Measurements from ENCODE around the gene C1QL4.
A peak's percentile ranks its signal among the peaks of the same experiment; 100 is the strongest.
"Not testable (repeated sequence)": the region's sequence is repeated elsewhere in the genome, so short reads cannot be mapped to it uniquely, and the experiment has no call there.

Gene C1QL4

GRCh38 chr12:49332891-49333371 lies 4.1 kb downstream of the C1QL4 start:
- DNase-seq: no peak

GRCh38 chr12:49332441-49332861 lies 4.5 kb downstream of the C1QL4 start:
- no peak for DNase-seq

- no peak for DNase-seq
Measured at GRCh38 chr12:49331380-49332222, 5.4 kb downstream of the C1QL4 start.

GRCh38 chr12:49330631-49331379 lies 6.2 kb downstream of the C1QL4 start:
- DNase-seq: no peak

GRCh38 chr12:49330032-49330619 lies 6.9 kb downstream of the C1QL4 start:
- no peak for DNase-seq

- DNase-seq: no peak
Measured at GRCh38 chr12:49328816-49329215, 8.2 kb downstream of the C1QL4 start.

- DNase-seq: no peak
Measured at GRCh38 chr12:49327887-49328286, 9.1 kb downstream of the C1QL4 start.

- DNase-seq: no peak
Measured at GRCh38 chr12:49327368-49327767, 9.6 kb downstream of the C1QL4 start.

GRCh38 chr12:49325606-49326005 lies 11.4 kb downstream of the C1QL4 start:
- DNase-seq: no peak

GRCh38 chr12:49323524-49324097 lies 13.4 kb downstream of the C1QL4 start:
- no peak for DNase-seq

- DNase-seq: peak; percentile 97
Measured at GRCh38 chr12:49322708-49323523, 14.1 kb downstream of the C1QL4 start, which contains the start of gene TROAP. Gene TROAP (plus strand): TSS chr12:49323255. CDS start chr12:49323609, 354 bp downstream.

- DNase-seq: no peak
Measured at GRCh38 chr12:49322367-49322707, 14.7 kb downstream of the C1QL4 start.

GRCh38 chr12:49320411-49321103 lies 16.4 kb downstream of the C1QL4 start:
- not testable (repeated sequence) for DNase-seq

GRCh38 chr12:49317118-49317517 lies 19.9 kb downstream of the C1QL4 start:
- not testable (repeated sequence) for DNase-seq

GRCh38 chr12:49314811-49315210 lies 22.2 kb downstream of the C1QL4 start:
- DNase-seq: no peak

GRCh38 chr12:49310451-49311000 lies 26.5 kb downstream of the C1QL4 start:
- not testable (repeated sequence) for DNase-seq

- no peak for DNase-seq
Measured at GRCh38 chr12:49309386-49309785, 27.6 kb downstream of the C1QL4 start.

GRCh38 chr12:49305762-49306510 lies 31.1 kb downstream of the C1QL4 start:
- DNase-seq: no peak

- DNase-seq: no peak
Measured at GRCh38 chr12:49304161-49304560, 32.8 kb downstream of the C1QL4 start.

GRCh38 chr12:49301760-49302159 lies 35.2 kb downstream of the C1QL4 start:
- no peak for DNase-seq

GRCh38 chr12:49298160-49298559 lies 38.8 kb downstream of the C1QL4 start:
- DNase-seq: no peak
